Choroid plexus epithelial cell (primary cell): ENCODE results near the gene LNPEP.

Experiments used
- DNase-seq: peaks from one replicate; pipeline ENCODE4 v3.0.0-alpha.2; 2010; ENCODE audit warnings: low read depth
- H3K4me3 ChIP-seq: 2 replicates; pipeline ENCODE4 v1.5.1; 2011; ENCODE audit warnings: low read depth, mild to moderate bottlenecking, control low read depth, low read length, moderate library complexity
- TF ChIP-seq, protein P1 (sequence below): conservative IDR thresholded peaks from 2 replicates; pipeline ENCODE4 v1.5.1; 2011; ENCODE audit warnings: low read depth, mild to moderate bottlenecking, control low read depth, inconsistent platforms, low read length, moderate library complexity

Gene LNPEP

GRCh38 chr5:96984506-96985192, 48.8 kb downstream of the LNPEP start:
- peak; percentile 64 for DNase-seq
- no peak overlapping the region for H3K4me3 ChIP-seq
- TF ChIP-seq, protein P1, sequence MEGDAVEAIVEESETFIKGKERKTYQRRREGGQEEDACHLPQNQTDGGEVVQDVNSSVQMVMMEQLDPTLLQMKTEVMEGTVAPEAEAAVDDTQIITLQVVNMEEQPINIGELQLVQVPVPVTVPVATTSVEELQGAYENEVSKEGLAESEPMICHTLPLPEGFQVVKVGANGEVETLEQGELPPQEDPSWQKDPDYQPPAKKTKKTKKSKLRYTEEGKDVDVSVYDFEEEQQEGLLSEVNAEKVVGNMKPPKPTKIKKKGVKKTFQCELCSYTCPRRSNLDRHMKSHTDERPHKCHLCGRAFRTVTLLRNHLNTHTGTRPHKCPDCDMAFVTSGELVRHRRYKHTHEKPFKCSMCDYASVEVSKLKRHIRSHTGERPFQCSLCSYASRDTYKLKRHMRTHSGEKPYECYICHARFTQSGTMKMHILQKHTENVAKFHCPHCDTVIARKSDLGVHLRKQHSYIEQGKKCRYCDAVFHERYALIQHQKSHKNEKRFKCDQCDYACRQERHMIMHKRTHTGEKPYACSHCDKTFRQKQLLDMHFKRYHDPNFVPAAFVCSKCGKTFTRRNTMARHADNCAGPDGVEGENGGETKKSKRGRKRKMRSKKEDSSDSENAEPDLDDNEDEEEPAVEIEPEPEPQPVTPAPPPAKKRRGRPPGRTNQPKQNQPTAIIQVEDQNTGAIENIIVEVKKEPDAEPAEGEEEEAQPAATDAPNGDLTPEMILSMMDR: no peak

DNA sequence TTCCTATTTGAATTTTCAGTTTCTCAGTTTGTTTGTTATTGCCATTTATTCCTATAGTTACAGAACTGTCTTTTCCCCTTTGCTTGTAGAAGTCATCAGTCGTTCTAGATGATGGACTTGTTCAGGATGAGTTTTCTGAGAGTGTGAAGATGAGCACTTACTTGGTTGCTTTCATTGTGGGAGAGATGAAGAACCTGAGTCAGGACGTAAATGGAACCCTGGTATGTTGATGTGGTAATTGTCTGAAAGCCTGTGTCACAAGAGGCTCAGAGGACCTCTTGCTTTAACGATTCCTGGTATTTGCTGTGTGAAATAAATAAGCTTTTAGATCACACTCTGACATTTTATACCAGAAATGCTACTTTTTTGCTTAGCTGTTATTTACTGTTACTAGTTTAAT, 50.6 kb downstream of the LNPEP start:
- no peak for DNase-seq
- TF ChIP-seq, protein P1: no peak

GRCh38 chr5:96990102-96990501, 54.2 kb downstream of the LNPEP start:
- TF ChIP-seq, protein P1: no peak
- no peak overlapping the region for H3K4me3 ChIP-seq
- DNase-seq: no peak

More for the DNA sequence above, 50.6 kb downstream of the LNPEP start:
- H3K4me3 ChIP-seq: no peak overlapping the region

DNA sequence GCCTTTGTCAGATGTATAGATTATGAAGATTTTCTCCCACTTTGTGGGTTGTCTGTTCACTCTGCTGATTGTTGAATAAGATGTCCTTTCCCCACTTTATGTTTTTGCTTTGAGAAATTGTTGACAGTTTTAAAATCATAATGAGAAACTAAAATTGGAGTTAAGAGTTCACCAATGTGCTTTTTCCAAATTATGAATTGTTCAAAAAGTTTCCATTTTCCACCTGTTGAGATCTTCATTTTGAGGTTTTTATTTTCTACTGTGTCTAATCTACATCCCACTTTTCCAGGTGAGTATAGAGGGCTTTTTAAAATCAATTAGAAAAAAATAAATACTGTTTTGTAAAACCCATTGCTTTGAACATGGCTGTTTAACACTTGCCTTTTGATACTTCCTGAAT, 55.8 kb downstream of the LNPEP start:
- DNase-seq: no peak
- no peak overlapping the region for H3K4me3 ChIP-seq
- TF ChIP-seq, protein P1: no peak

- no peak for DNase-seq
- H3K4me3 ChIP-seq: no peak overlapping the region
- TF ChIP-seq, protein P1: no peak
Observed at GRCh38 chr5:96993760-96994159, 57.9 kb downstream of the LNPEP start.

DNA sequence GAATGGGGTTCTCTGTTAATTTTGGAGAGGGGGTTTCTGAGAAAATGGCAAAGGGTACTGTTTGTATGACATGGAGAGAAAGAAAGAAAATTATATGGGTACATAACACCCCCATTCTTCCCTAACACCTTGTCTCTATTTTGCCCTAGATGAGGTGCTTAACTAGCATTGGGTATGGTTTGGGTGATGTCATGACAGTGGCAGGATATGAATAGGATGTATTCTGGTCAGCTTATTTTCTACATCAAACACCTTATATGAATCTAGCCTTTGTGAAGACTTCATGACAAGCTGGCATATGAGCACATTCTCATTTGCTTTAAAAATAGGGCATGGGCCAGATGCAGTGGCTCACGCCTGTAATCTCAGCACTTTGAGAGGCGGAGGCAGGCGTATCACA, 58.6 kb downstream of the LNPEP start:
- H3K4me3 ChIP-seq: no peak overlapping the region
- TF ChIP-seq, protein P1: no peak
- DNase-seq: no peak

DNA sequence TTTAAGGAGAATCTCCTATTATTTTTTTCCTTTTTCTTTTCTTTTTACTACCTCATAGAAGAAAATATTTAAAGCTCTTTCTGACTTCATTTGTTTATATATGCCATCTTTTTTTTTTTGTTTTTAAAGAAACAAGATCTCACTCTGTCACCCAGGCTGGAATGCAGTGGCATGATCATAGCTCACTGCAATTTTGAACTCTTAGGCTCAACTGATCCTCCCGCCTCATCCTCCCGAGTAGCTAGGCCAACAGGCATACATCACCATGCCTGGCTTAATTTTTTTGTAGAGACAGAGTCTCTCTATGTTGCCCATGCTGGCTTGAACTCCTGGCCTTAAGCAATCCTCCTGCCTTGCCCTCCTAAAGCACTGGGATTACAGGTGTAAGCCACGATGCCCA, 59.5 kb downstream of the LNPEP start:
- no peak for DNase-seq

More for the DNA sequence above, 59.5 kb downstream of the LNPEP start:
- no peak overlapping the region for H3K4me3 ChIP-seq
- TF ChIP-seq, protein P1: no peak
